ENCODE results near the gene ARRDC2.
"Not testable (repeated sequence)": the region's sequence is repeated elsewhere in the genome, so short reads cannot be mapped to it uniquely, and the experiment has no call there.

The ARRDC2 gene

GRCh38 chr19:18007917-18008673 lies at the start of gene ARRDC2:
Gene ARRDC2, plus strand, starts transcription at chr19:18008170. Its CDS starts 141 bp downstream, at chr19:18008311.
- DNase-seq: peak; percentile 92

GRCh38 chr19:17963936-17964691 lies 43.9 kb upstream of the ARRDC2 start:
- no peak for DNase-seq

GRCh38 chr19:17965370-17966128 lies 42.4 kb upstream of the ARRDC2 start:
- DNase-seq: no peak

- no peak for DNase-seq
Measured at GRCh38 chr19:17966129-17966483, 41.9 kb upstream of the ARRDC2 start.

- no peak for DNase-seq
Measured at GRCh38 chr19:17966550-17967256, 41.3 kb upstream of the ARRDC2 start, which contains the start of gene KCNN1. Gene KCNN1, plus strand, starts transcription at chr19:17967107. Its CDS starts 6,782 bp downstream, at chr19:17973889.

GRCh38 chr19:17967257-17968051 lies 40.5 kb upstream of the ARRDC2 start:
- no peak for DNase-seq

- DNase-seq: no peak
Measured at GRCh38 chr19:17968362-17968761, 39.6 kb upstream of the ARRDC2 start.

GRCh38 chr19:17969096-17969792 lies 38.7 kb upstream of the ARRDC2 start:
- no peak for DNase-seq

GRCh38 chr19:17972230-17972629 lies 35.7 kb upstream of the ARRDC2 start:
- DNase-seq: no peak

- no peak for DNase-seq
Measured at GRCh38 chr19:17973759-17974158, 34.2 kb upstream of the ARRDC2 start.

- DNase-seq: no peak
Measured at GRCh38 chr19:17974551-17974950, 33.4 kb upstream of the ARRDC2 start.

- DNase-seq: no peak
Measured at GRCh38 chr19:17975032-17975431, 32.9 kb upstream of the ARRDC2 start.

GRCh38 chr19:17977021-17977420 lies 30.9 kb upstream of the ARRDC2 start:
- no peak for DNase-seq

- DNase-seq: no peak
Measured at GRCh38 chr19:17977488-17977887, 30.5 kb upstream of the ARRDC2 start.

- DNase-seq: no peak
Measured at GRCh38 chr19:17981611-17982010, 26.4 kb upstream of the ARRDC2 start.

GRCh38 chr19:17982430-17982829 lies 25.5 kb upstream of the ARRDC2 start:
- DNase-seq: no peak

GRCh38 chr19:17985037-17985818 lies 22.7 kb upstream of the ARRDC2 start:
- no peak for DNase-seq

GRCh38 chr19:17986569-17986968 lies 21.4 kb upstream of the ARRDC2 start:
- DNase-seq: not testable (repeated sequence)

- no peak for DNase-seq
Measured at GRCh38 chr19:17988161-17988560, 19.8 kb upstream of the ARRDC2 start.

GRCh38 chr19:17989425-17990094 lies 18.4 kb upstream of the ARRDC2 start:
- DNase-seq: no peak
